Endothelial cell of umbilical vein (primary cell): ENCODE results near the gene PTPRD. TPM values are rescaled to one million over a fixed set of nuclear protein-coding genes. Genes with fewer than 3 reads are reported as not detected.

ENCODE experiments used
- BruUV-seq: library from RNA; stranded (reverse); fragments of 400-500 nt; replicated peaks from 2 replicates; lab custom pipeline; 2021; lab: Mats Ljungman, UMichigan
- CTCF ChIA-PET: fragments of 300-600, 350-600 bp; sonication (Branson Sonifier 250); formaldehyde crosslinking; loops from one replicate; lab custom pipeline; 2021; ENCODE audit warnings: antibody characterized with exemption, inconsistent platforms; lab: Charles Lee
- POLR2A ChIA-PET: fragments of 300-600, 350-600 bp; sonication (Branson Sonifier 250); formaldehyde crosslinking; loops from one replicate; lab custom pipeline; 2021; ENCODE audit warnings: antibody characterized with exemption, inconsistent platforms; lab: Charles Lee
- DNase-seq: peaks from one replicate; pipeline ENCODE4 v3.0.0-alpha.2; 2011; ENCODE audit warnings: low read depth, low spot score
- FAIRE-seq: peaks from 2 replicates; lab custom pipeline; 2011; peaks lifted over from hg19 to GRCh38; lab: Jason Lieb, UNC
- H2AFZ ChIP-seq: 2 replicates; pipeline ENCODE4 v1.6.0; 2012; ENCODE audit warnings: low read depth, low read length, control low read depth, inconsistent platforms
- H3K27ac ChIP-seq: 2 replicates; pipeline ENCODE4 v1.5.1; 2011; ENCODE audit warnings: low read depth, mild to moderate bottlenecking, control low read depth, low read length, moderate library complexity; ENCODE audit not compliant: insufficient read depth
- H3K27me3 ChIP-seq, 2 experiments: 2 replicates each; pipeline versions ENCODE4 v1.6.0 to v1.6.1; 2011; ENCODE audit warnings: low read length in 2 of 2, mixed read lengths in 1 of 2; ENCODE audit not compliant: control insufficient read depth in 2 of 2, insufficient read depth in 2 of 2
- H3K36me3 ChIP-seq, 2 experiments: 2 replicates in 1 of 2; 3 replicates in 1 of 2; pipeline ENCODE4 v1.5.1; 2011; ENCODE audit warnings: low read length in 2 of 2, mild to moderate bottlenecking in 1 of 2, moderate library complexity in 1 of 2; ENCODE audit not compliant: control insufficient read depth in 2 of 2, insufficient read depth in 2 of 2; ENCODE audit errors: extremely low read depth in 1 of 2
- H3K4me1 ChIP-seq: 3 replicates; pipeline ENCODE4 v1.5.1; 2011; ENCODE audit warnings: mild to moderate bottlenecking, low read length; ENCODE audit not compliant: control insufficient read depth, insufficient read depth; ENCODE audit errors: extremely low read depth
- H3K4me2 ChIP-seq: 2 replicates; pipeline ENCODE4 v1.6.1; 2011; ENCODE audit warnings: low read length, control low read depth, mixed read lengths; ENCODE audit not compliant: insufficient read depth
- H3K4me3 ChIP-seq, 3 experiments: fragments of 200-600 bp in 1 of 3; sonication (generic), shearing (Covaris generic) in 1 of 3; replicated peaks in 1 of 3; 2 replicates each; pipeline ENCODE4 v1.5.1; 2011 to 2016; ENCODE audit warnings: control low read depth in 3 of 3, low read length in 3 of 3, mild to moderate bottlenecking in 2 of 3, inconsistent platforms in 1 of 3, low read depth in 1 of 3, moderate library complexity in 1 of 3; ENCODE audit not compliant: insufficient read depth in 1 of 3
- H3K79me2 ChIP-seq: 2 replicates; pipeline ENCODE4 v1.6.0; 2012; ENCODE audit warnings: low read length, inconsistent platforms; ENCODE audit not compliant: control insufficient read depth, insufficient read depth
- H3K9ac ChIP-seq: replicated peaks from 2 replicates; pipeline ENCODE3; 2011; ENCODE audit warnings: low read length, control low read depth; ENCODE audit not compliant: insufficient read depth; ENCODE audit errors: extremely low read depth
- H3K9me1 ChIP-seq: replicated peaks from 3 replicates; pipeline ENCODE4 v1.6.0; 2011; ENCODE audit warnings: mild to moderate bottlenecking, low read length; ENCODE audit not compliant: control insufficient read depth, insufficient read depth; ENCODE audit errors: extremely low read depth
- H3K9me3 ChIP-seq: replicated peaks from 2 replicates; pipeline ENCODE4 v1.5.1; 2012; ENCODE audit warnings: low read length, inconsistent platforms; ENCODE audit not compliant: control insufficient read depth, insufficient read depth
- H4K20me1 ChIP-seq: replicated peaks from 2 replicates; pipeline ENCODE3; 2011; ENCODE audit warnings: mild to moderate bottlenecking, low read length; ENCODE audit not compliant: control insufficient read depth, insufficient read depth; ENCODE audit errors: extremely low read depth
- EZH2 ChIP-seq: IDR thresholded peaks from 2 replicates; pipeline ENCODE4 v1.6.1; 2012; ENCODE audit warnings: borderline replicate concordance, low read depth, mild to moderate bottlenecking, moderate library complexity, low read length, inconsistent platforms; ENCODE audit not compliant: severe bottlenecking
- FOS ChIP-seq: IDR thresholded peaks from 2 replicates; pipeline ENCODE4 v1.6.1; 2011; ENCODE audit warnings: mild to moderate bottlenecking, low read length, moderate library complexity, borderline replicate concordance; ENCODE audit not compliant: insufficient read depth
- GATA2 ChIP-seq: IDR thresholded peaks from 2 replicates; pipeline ENCODE4 v1.7.0; 2011; ENCODE audit warnings: low read depth, mild to moderate bottlenecking, moderate library complexity, mixed read lengths, low read length; ENCODE audit not compliant: insufficient read length, insufficient read depth
- JUN ChIP-seq: IDR thresholded peaks from 2 replicates; pipeline ENCODE4 v1.6.1; 2011; ENCODE audit warnings: borderline replicate concordance, low read depth; ENCODE audit not compliant: insufficient read length, insufficient read depth
- MYC ChIP-seq: IDR thresholded peaks from one replicate; pipeline ENCODE4 v1.6.1; 2011; ENCODE audit warnings: mild to moderate bottlenecking, low read depth, low read length
- POLR2AphosphoS5 ChIP-seq: IDR thresholded peaks from 2 replicates; pipeline ENCODE4 v1.6.1; 2012; ENCODE audit warnings: low read depth, mild to moderate bottlenecking, control low read depth, low read length, moderate library complexity; ENCODE audit not compliant: insufficient read depth
- dilution Hi-C: fragments of 300-500 bp; cut with MboI; formaldehyde crosslinking; loops from one replicate; pipeline ENCODE4 v1.15.0; 2019; ENCODE audit warnings: low sequenced_read_pairs; ENCODE audit not compliant: extremely low pct_ligation_motif_present
- intact Hi-C: fragments of 100-400 bp; cut with micrococcal nuclease; formaldehyde crosslinking; loops from one replicate; pipeline ENCODE4 v1.10.0; 2022
- polyA plus RNA-seq, 4 experiments: library from polyadenylated mRNA; depleted of rRNA in 3 of 4; stranded (reverse) in 3 of 4; unstranded in 1 of 4; fragments of >200 nt; gene quantifications; 2 replicates each; pipeline versions ENCODE4 v1.2.1 to v1.2.3, GENCODE V29; 2011 to 2012; ENCODE audit warnings: missing spikeins in 1 of 4
- total RNA-seq: library from RNA; stranded (reverse); gene quantifications from 2 replicates; pipeline ENCODE4 v1.2.3, GENCODE V29; 2021
- TF ChIP-seq, protein P1 (sequence below), 2 donors: IDR thresholded peaks; 1 replicate in 1 of 2; 2 replicates in 1 of 2; pipeline ENCODE4 v1.5.1; 2011; ENCODE audit warnings: low read length in 2 of 2, mild to moderate bottlenecking in 2 of 2, moderate library complexity in 2 of 2, control low read depth in 1 of 2, inconsistent platforms in 1 of 2, low read depth in 1 of 2; ENCODE audit not compliant: insufficient read depth in 1 of 2; ENCODE audit errors: extremely low read depth in 1 of 2
- TF ChIP-seq, protein P2 (sequence below): IDR thresholded peaks from 2 replicates; pipeline ENCODE4 v1.6.1; 2011; ENCODE audit not compliant: insufficient read depth, insufficient read length

Gene PTPRD
- total and polyA plus RNA-seq, 2 donors (not counting 3 experiments of a cell fraction or from before 2014, with no cell fraction given) = 5.5 to 5.7 TPM

DNA sequence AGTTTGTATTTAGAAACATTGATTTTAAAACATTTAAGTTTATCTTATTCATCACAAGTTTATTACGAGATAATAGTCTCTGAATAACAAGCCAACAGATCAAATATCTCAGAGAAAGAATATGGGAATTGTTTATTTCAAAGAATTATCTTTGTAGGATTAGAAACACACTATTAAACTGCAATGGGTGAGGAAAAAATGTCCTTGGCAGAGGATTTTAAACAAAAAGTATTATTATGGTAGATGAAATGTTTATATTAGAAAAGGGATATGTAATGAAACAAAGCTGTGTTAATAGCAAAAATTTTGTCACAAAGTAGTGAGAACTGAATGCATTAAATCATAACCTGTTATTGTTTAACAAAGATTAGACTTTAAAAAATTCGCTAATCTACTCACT lies 1430.4 kb downstream of the PTPRD start:
- Histone ChIP-seq H3K79me2 (no peaks in the 10 kb centered on the region), H3K9ac (no peak overlapping the region), H3K9me3 (no peaks in the 10 kb centered on the region), H3K9me1 (no peaks in the 10 kb centered on the region), H3K4me3 (no peak overlapping the region), H3K27me3 (no peaks in the 10 kb centered on the region), H3K27ac (no peak overlapping the region), H3K36me3 (no peaks in the 10 kb centered on the region), H3K4me1 (no peaks in the 10 kb centered on the region), H3K4me2 (no peak overlapping the region), H2AFZ (no peak overlapping the region), H4K20me1 (no peaks in the 10 kb centered on the region)
- DNase-seq = no peak
- BruUV-seq = no TSS peak
- TF ChIP-seq MYC (no peak), JUN (no peak), FOS (no peak), POLR2AphosphoS5 (no peak), EZH2 (no peak), GATA2 (no peak)
- TF ChIP-seq, protein P1, sequence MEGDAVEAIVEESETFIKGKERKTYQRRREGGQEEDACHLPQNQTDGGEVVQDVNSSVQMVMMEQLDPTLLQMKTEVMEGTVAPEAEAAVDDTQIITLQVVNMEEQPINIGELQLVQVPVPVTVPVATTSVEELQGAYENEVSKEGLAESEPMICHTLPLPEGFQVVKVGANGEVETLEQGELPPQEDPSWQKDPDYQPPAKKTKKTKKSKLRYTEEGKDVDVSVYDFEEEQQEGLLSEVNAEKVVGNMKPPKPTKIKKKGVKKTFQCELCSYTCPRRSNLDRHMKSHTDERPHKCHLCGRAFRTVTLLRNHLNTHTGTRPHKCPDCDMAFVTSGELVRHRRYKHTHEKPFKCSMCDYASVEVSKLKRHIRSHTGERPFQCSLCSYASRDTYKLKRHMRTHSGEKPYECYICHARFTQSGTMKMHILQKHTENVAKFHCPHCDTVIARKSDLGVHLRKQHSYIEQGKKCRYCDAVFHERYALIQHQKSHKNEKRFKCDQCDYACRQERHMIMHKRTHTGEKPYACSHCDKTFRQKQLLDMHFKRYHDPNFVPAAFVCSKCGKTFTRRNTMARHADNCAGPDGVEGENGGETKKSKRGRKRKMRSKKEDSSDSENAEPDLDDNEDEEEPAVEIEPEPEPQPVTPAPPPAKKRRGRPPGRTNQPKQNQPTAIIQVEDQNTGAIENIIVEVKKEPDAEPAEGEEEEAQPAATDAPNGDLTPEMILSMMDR (IDR thresholded peaks at IDR 0.05; ENCODE audit: extremely low read depth in 1 of 2, insufficient read depth in 1 of 2, low read depth in 1 of 2, low read length in 2 of 2) = no peak
- TF ChIP-seq, protein P2, sequence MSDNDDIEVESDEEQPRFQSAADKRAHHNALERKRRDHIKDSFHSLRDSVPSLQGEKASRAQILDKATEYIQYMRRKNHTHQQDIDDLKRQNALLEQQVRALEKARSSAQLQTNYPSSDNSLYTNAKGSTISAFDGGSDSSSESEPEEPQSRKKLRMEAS = no peak
- POLR2A ChIA-PET = no interaction called here
- FAIRE-seq = no peak
- dilution Hi-C loops (no loop called here), intact Hi-C loops (no loop called here)
- CTCF ChIA-PET = no interaction called here
